ENCODE measurements around the gene DMRT3.
"Not testable (repeated sequence)": the region's sequence is repeated elsewhere in the genome, so short reads cannot be mapped to it uniquely, and the experiment has no call there.

DMRT3 gene

DNA sequence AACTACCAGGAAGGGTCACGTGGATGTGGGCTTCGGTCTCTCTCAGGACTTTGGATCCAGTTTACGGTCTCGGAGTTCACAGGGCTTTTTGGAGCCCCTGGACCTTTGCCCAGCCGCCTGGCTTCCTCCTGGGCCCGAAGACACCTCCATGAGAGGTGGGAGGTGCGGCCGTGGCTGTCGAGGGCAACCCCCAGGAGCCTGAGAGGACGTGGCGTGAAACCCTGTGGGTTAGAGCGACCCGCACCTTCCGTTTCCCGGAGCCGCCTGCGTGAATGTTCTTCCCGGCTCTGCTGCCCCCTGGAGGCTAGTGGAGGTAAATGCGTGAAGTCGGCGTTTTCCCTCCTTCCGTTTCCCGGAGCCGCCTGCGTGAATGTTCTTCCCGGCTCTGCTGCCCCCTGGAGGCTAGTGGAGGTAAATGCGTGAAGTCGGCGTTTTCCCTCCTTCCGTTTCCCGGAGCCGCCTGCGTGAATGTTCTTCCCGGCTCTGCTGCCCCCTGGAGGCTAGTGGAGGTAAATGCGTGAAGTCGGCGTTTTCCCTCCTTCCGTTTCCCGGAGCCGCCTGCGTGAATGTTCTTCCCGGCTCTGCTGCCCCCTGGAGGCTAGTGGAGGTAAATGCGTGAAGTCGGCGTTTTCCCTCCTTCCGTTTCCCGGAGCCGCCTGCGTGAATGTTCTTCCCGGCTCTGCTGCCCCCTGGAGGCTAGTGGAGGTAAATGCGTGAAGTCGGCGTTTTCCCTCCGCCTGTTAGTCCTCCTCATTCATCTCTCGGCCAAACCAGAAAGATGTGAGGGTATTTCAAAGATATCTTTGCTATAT, 22.1 kb downstream of the DMRT3 start:
- H3K27me3 ChIP-seq (ENCODE audit: insufficient read depth, low read length); H3K36me3 ChIP-seq (ENCODE audit: insufficient read depth, low read length); H3K4me3 ChIP-seq (ENCODE audit: low read length); H3K4me1 ChIP-seq (ENCODE audit: insufficient read depth, low read length); H2AFZ ChIP-seq (ENCODE audit: low read depth, low read length); H3K9me3 ChIP-seq (ENCODE audit: low read length): not testable (repeated sequence)

GRCh38 chr9:1001838-1002237, 25.4 kb downstream of the DMRT3 start:
- no peaks in the 10 kb centered on the region for H3K9me3 ChIP-seq (ENCODE audit: low read length)
- no peak overlapping the region for H3K4me3 ChIP-seq (ENCODE audit: low read length)
- H2AFZ ChIP-seq (ENCODE audit: low read depth, low read length) = no peak overlapping the region
- H3K4me1 ChIP-seq (ENCODE audit: insufficient read depth, low read length) = no peaks in the 10 kb centered on the region
- no peaks in the 10 kb centered on the region for H3K27me3 ChIP-seq (ENCODE audit: insufficient read depth, low read length)
- no peaks in the 10 kb centered on the region for H3K36me3 ChIP-seq (ENCODE audit: insufficient read depth, low read length)

DNA sequence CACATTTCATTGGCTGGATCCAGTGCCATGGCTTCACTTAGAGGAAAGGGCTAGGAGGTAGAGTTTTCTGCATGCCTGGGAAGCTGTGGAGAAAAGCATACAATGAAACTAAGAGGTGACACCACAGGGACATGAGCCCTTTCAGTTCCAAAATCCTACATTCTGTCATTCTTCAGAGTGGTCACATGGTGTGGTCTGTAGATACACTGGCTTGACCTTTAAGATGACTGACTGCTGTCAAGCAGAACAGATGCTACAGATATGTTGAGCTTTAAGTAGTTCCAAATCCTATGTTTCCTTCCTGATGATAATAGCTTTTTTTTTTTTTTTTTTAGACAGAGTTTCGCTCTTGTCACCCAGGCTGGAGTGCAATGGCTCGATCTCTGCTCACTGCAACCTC, 26.2 kb downstream of the DMRT3 start:
- no peaks in the 10 kb centered on the region for H3K27me3 ChIP-seq (ENCODE audit: insufficient read depth, low read length)
- no peaks in the 10 kb centered on the region for H3K4me1 ChIP-seq (ENCODE audit: insufficient read depth, low read length)
- no peaks in the 10 kb centered on the region for H3K9me3 ChIP-seq (ENCODE audit: low read length)
- no peak overlapping the region for H2AFZ ChIP-seq (ENCODE audit: low read depth, low read length)
- H3K36me3 ChIP-seq (ENCODE audit: insufficient read depth, low read length) = no peaks in the 10 kb centered on the region
- H3K4me3 ChIP-seq (ENCODE audit: low read length) = no peak overlapping the region

DNA sequence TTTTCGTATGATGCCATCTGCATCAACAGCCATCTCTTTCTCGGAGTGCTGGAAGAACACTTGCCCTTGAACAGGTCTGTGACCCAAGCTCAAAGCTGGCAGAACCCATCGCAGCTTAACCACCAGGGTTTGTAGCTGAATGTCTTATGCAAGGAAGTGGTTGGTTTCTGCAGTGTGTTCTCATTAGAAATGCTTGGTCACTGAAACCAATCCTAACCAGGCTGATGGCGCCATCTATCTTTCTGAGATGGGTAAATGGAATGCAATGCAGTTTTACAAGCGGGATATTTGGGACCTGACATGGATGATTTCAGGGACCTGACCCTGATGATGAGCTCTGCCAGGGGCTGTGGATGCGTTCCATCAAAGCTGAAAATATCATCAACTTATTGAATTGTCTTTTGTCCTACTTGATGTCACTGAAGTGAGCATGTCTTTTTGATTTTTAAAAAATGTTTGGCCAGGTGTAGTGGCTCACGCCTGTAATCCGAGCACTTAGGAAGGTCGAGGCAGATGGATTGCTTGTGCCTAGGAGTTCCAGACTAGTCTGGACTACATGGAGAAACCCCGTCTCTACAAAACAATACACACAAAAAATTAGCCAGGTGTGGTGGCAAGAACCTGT, 28.7 kb downstream of the DMRT3 start:
- no peaks in the 10 kb centered on the region for H3K4me1 ChIP-seq (ENCODE audit: insufficient read depth, low read length)
- H3K9me3 ChIP-seq (ENCODE audit: low read length) = no peaks in the 10 kb centered on the region
- no peak overlapping the region for H3K4me3 ChIP-seq (ENCODE audit: low read length)
- H3K36me3 ChIP-seq (ENCODE audit: insufficient read depth, low read length) = no peaks in the 10 kb centered on the region
- no peaks in the 10 kb centered on the region for H3K27me3 ChIP-seq (ENCODE audit: insufficient read depth, low read length)
- H2AFZ ChIP-seq (ENCODE audit: low read depth, low read length) = no peak overlapping the region

DNA sequence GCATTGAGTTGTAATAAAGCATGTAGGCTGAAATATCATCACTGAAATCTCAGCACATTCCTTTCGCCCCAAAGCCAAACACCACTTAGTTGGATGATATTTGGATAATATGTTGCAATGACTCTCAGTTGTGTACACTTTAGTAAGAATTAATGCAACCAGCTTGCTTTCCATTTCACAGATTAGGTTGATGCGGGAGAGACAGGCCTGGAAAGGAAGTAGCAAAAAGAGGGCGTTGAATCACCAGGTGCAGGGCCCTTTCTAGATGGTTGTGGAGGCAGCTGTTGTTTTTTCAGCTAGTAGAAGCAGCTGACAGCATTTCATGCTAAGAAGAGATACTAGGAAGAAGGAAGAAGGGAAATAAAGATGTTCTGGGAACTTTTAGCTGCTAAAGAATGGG, 30.9 kb downstream of the DMRT3 start:
- Histone ChIP-seq H3K27me3 (ENCODE audit: insufficient read depth, low read length) (no peaks in the 10 kb centered on the region), H3K4me3 (ENCODE audit: low read length) (no peak overlapping the region), H3K9me3 (ENCODE audit: low read length) (no peaks in the 10 kb centered on the region), H3K4me1 (ENCODE audit: insufficient read depth, low read length) (no peaks in the 10 kb centered on the region), H2AFZ (ENCODE audit: low read depth, low read length) (no peak overlapping the region), H3K36me3 (ENCODE audit: insufficient read depth, low read length) (no peaks in the 10 kb centered on the region)

DNA sequence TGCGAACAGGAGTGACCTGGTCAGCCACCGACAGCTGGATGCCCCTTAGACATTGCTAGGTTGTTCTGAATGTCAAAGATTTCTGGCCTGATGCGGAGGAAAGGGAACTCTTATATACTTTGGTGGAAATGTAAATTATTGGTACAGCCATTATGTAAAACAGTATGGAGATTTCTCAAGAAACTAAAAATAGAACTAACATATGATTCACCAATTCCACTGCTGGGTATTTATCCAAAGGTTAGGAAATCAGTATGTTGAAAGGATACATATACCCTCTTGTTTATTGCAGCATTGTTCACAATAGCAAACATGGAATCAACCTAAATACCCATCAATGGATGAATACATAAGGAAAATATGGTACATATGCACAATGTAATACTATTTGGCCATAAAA, 31.8 kb downstream of the DMRT3 start:
- Histone ChIP-seq H3K4me1 (ENCODE audit: insufficient read depth, low read length) (no peaks in the 10 kb centered on the region), H3K36me3 (ENCODE audit: insufficient read depth, low read length) (no peaks in the 10 kb centered on the region), H3K4me3 (ENCODE audit: low read length) (no peak overlapping the region), H3K27me3 (ENCODE audit: insufficient read depth, low read length) (no peaks in the 10 kb centered on the region), H3K9me3 (ENCODE audit: low read length) (no peaks in the 10 kb centered on the region), H2AFZ (ENCODE audit: low read depth, low read length) (no peak overlapping the region)

DNA sequence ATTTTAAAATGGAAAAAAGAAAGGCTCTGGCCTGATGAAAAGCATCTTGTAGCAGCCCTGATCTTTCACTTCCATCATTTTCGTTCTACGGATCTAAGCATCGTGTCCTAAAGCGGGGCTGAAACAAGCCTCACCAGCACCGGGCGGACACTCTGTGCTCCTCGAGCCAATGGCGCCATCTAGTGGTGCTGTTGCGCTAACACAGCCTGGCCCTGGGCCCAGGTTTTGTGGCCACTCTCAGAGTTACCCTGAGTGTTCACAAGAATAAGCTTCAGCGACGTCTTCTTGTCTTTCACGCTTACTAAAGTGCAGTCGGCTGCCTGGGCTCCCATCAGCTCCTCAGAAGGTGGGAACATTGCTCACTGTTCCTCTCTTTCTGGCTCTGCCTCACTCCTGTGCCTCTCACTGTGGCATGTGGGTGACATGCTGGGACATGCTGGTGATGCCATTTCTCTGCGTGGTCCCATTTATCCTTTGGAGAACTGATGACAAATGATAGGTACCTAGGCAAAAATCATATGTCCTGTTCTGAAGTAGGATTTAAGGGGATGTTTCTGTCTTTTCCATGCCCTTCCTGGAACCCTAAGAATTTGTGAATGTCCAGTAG, 32.7 kb downstream of the DMRT3 start:
- no peaks in the 10 kb centered on the region for H3K9me3 ChIP-seq (ENCODE audit: low read length)
- H2AFZ ChIP-seq (ENCODE audit: low read depth, low read length) = no peak overlapping the region
- H3K36me3 ChIP-seq (ENCODE audit: insufficient read depth, low read length) = no peaks in the 10 kb centered on the region
- no peak overlapping the region for H3K4me3 ChIP-seq (ENCODE audit: low read length)
- no peaks in the 10 kb centered on the region for H3K27me3 ChIP-seq (ENCODE audit: insufficient read depth, low read length)
- no peaks in the 10 kb centered on the region for H3K4me1 ChIP-seq (ENCODE audit: insufficient read depth, low read length)

GRCh38 chr9:1013021-1013420, 36.6 kb downstream of the DMRT3 start:
- H3K4me1 ChIP-seq (ENCODE audit: insufficient read depth, low read length) = no peaks in the 10 kb centered on the region
- H3K27me3 ChIP-seq (ENCODE audit: insufficient read depth, low read length) = no peaks in the 10 kb centered on the region
- no peak overlapping the region for H3K4me3 ChIP-seq (ENCODE audit: low read length)
- H3K36me3 ChIP-seq (ENCODE audit: insufficient read depth, low read length) = no peaks in the 10 kb centered on the region
- no peak overlapping the region for H2AFZ ChIP-seq (ENCODE audit: low read depth, low read length)
- H3K9me3 ChIP-seq (ENCODE audit: low read length) = no peaks in the 10 kb centered on the region

DNA sequence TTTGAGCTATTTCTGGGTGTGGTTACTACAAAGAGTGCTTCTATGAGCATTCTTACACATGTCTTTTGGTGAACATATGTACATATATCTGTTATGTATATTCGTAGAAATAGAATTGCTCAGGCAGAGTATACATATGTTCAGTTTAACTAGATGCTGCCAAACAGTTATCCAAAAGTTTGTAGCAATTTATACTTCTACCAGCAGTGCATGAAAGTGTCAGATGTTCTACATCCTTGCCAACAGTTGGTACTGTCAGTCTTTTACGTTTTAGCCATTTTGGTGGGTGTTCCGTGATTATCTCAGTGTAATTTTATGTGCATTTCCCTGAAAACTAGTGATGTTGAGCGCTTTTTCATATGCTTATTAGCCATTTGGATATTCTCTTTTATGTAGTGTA, 37.8 kb downstream of the DMRT3 start:
- Histone ChIP-seq H3K4me1 (ENCODE audit: insufficient read depth, low read length) (no peaks in the 10 kb centered on the region), H2AFZ (ENCODE audit: low read depth, low read length) (no peak overlapping the region), H3K27me3 (ENCODE audit: insufficient read depth, low read length) (no peaks in the 10 kb centered on the region), H3K36me3 (ENCODE audit: insufficient read depth, low read length) (no peaks in the 10 kb centered on the region), H3K9me3 (ENCODE audit: low read length) (no peaks in the 10 kb centered on the region), H3K4me3 (ENCODE audit: low read length) (no peak overlapping the region)

DNA sequence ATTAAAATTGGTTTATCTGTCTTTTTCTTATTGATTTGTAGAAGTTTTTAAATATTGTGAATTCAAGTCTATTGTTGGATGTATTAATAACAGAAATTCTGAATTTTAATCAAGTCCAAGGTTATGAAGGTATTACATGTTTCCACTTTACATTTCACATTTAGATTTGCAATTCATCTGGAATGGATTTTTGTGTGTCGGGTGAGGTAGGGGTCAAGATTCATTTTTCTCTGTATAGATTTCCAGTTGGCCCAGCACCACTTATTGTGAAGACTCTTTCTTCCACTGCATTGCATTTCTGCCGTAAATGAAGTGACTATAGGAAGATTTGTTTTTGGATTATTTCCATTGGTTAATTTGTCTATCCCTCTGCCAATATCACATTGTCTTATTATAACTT, 38.2 kb downstream of the DMRT3 start:
- H3K27me3 ChIP-seq (ENCODE audit: insufficient read depth, low read length) = no peaks in the 10 kb centered on the region
- H3K4me1 ChIP-seq (ENCODE audit: insufficient read depth, low read length) = no peaks in the 10 kb centered on the region
- H3K36me3 ChIP-seq (ENCODE audit: insufficient read depth, low read length) = no peaks in the 10 kb centered on the region
- no peak overlapping the region for H3K4me3 ChIP-seq (ENCODE audit: low read length)
- H3K9me3 ChIP-seq (ENCODE audit: low read length) = no peaks in the 10 kb centered on the region
- no peak overlapping the region for H2AFZ ChIP-seq (ENCODE audit: low read depth, low read length)

- no peak overlapping the region for H3K4me3 ChIP-seq (ENCODE audit: low read length)
- H2AFZ ChIP-seq (ENCODE audit: low read depth, low read length) = no peak overlapping the region
- no peaks in the 10 kb centered on the region for H3K36me3 ChIP-seq (ENCODE audit: insufficient read depth, low read length)
- no peaks in the 10 kb centered on the region for H3K27me3 ChIP-seq (ENCODE audit: insufficient read depth, low read length)
- H3K9me3 ChIP-seq (ENCODE audit: low read length) = no peaks in the 10 kb centered on the region
- no peaks in the 10 kb centered on the region for H3K4me1 ChIP-seq (ENCODE audit: insufficient read depth, low read length)
These were observed 41.7 kb downstream of the DMRT3 start for GRCh38 chr9:1018121-1018520.

DNA sequence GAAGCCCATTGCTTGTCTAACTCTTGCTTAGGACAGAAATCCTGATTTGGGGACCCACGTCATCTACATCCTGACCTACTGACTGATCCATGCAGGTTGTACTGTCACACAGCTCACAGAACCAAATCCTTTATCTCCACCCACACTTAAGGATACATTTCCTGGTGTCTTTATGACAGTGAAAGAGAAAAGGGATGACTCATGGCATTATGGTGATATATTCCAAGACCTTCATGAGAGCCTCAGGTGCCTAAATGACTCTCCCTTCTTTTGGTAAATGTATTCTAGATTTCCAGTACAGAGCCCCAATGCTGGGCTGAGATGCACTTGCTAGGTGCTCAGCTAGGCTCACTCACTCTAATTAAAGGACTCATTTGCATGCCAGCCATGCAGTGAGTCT, 47.7 kb downstream of the DMRT3 start:
- Histone ChIP-seq H3K9me3 (ENCODE audit: low read length) (no peaks in the 10 kb centered on the region), H3K27me3 (ENCODE audit: insufficient read depth, low read length) (no peaks in the 10 kb centered on the region), H3K4me3 (ENCODE audit: low read length) (no peak overlapping the region), H3K36me3 (ENCODE audit: insufficient read depth, low read length) (no peaks in the 10 kb centered on the region), H3K4me1 (ENCODE audit: insufficient read depth, low read length) (no peaks in the 10 kb centered on the region), H2AFZ (ENCODE audit: low read depth, low read length) (no peak overlapping the region)

DNA sequence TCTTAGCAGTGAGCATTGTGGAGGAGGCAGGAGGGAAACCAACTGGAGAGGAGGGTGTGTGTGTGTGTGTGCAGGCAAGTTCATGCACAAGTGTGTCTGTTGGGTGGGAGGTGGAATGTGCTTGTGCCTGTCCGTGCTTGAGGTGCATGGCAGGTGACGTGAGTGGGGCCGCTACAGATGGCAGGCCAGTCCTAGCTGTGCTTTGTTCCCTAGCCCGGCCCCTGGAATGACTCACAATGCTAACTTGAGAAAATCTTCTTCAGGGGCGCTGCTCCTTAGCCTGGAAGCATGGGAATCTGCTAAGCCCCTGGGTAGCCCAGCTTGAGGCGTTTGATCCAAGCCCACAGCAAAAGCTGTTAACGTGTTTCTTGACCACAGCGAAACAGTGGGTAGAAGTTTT, 48.7 kb downstream of the DMRT3 start:
- Histone ChIP-seq H3K36me3 (ENCODE audit: insufficient read depth, low read length) (no peaks in the 10 kb centered on the region), H3K4me3 (ENCODE audit: low read length) (no peak overlapping the region), H3K27me3 (ENCODE audit: insufficient read depth, low read length) (no peaks in the 10 kb centered on the region), H3K4me1 (ENCODE audit: insufficient read depth, low read length) (no peaks in the 10 kb centered on the region), H3K9me3 (ENCODE audit: low read length) (no peaks in the 10 kb centered on the region), H2AFZ (ENCODE audit: low read depth, low read length) (no peak overlapping the region)

Data from neuron (in vitro differentiated cells).